Loucy (cell line): ENCODE measurements around the gene VSX2.

Experiments used
- H2AFZ ChIP-seq: fragments of 200-600 bp; sonication (generic); 2 replicates; pipeline ENCODE4 v1.6.0; 2016; ENCODE audit warnings: antibody characterized with exemption, mild to moderate bottlenecking, low read length, moderate library complexity
- H3F3A ChIP-seq: fragments of 200-600 bp; 2 replicates; pipeline ENCODE4 v1.6.0; 2016; ENCODE audit warnings: antibody characterized with exemption, low read depth, mild to moderate bottlenecking
- H3K27me3 ChIP-seq: fragments of 200-600 bp; sonication (generic); 2 replicates; pipeline ENCODE4 v1.6.1; 2014; ENCODE audit warnings: low read length, mild to moderate bottlenecking; ENCODE audit not compliant: insufficient read depth, poor library complexity, severe bottlenecking
- H3K36me3 ChIP-seq: fragments of 200-600 bp; sonication (generic); 2 replicates; pipeline ENCODE4 v1.6.1; 2016; ENCODE audit warnings: low read length; ENCODE audit not compliant: insufficient read depth
- H3K4me1 ChIP-seq: fragments of 200-600 bp; sonication (generic); 2 replicates; pipeline ENCODE4 v1.5.1; 2014; ENCODE audit warnings: low read length, mild to moderate bottlenecking; ENCODE audit not compliant: insufficient read depth, poor library complexity, severe bottlenecking
- H3K4me2 ChIP-seq: fragments of 200-600 bp; sonication (generic); 2 replicates; pipeline ENCODE4 v1.6.0; 2014; ENCODE audit warnings: antibody characterized with exemption, low read length, low read depth, mild to moderate bottlenecking; ENCODE audit not compliant: poor library complexity, severe bottlenecking
- H3K4me3 ChIP-seq: fragments of 200-600 bp; sonication (generic); 2 replicates; pipeline ENCODE4 v1.5.1; 2014; ENCODE audit warnings: low read length, mild to moderate bottlenecking, mixed read lengths; ENCODE audit not compliant: poor library complexity, severe bottlenecking
- H3K79me2 ChIP-seq: fragments of 200-600 bp; sonication (generic); 2 replicates; pipeline ENCODE4 v1.6.1; 2014; ENCODE audit warnings: low read length; ENCODE audit not compliant: insufficient read depth
- H3K9ac ChIP-seq: fragments of 200-600 bp; sonication (generic); 2 replicates; pipeline ENCODE4 v1.6.0; 2014; ENCODE audit warnings: mild to moderate bottlenecking, low read depth, low read length, moderate library complexity; ENCODE audit not compliant: poor library complexity, severe bottlenecking
- H3K9me2 ChIP-seq: fragments of 200-600 bp; sonication (generic); replicated peaks from 2 replicates; pipeline ENCODE4 v1.6.1; 2016; ENCODE audit warnings: low read depth, low read length, mixed read lengths
- H3K9me3 ChIP-seq: fragments of 200-600 bp; sonication (generic); 2 replicates; pipeline ENCODE4 v1.6.1; 2014; ENCODE audit warnings: mild to moderate bottlenecking, antibody characterized with exemption, low read length, low read depth; ENCODE audit not compliant: insufficient read depth
- H4K20me1 ChIP-seq: fragments of 200-600 bp; sonication (generic); 2 replicates; pipeline ENCODE4 v1.6.0; 2014; ENCODE audit warnings: antibody characterized with exemption, low read length, mild to moderate bottlenecking; ENCODE audit not compliant: insufficient read depth, poor library complexity, severe bottlenecking
- CTCF ChIP-seq: fragments of 200-600 bp; sonication (generic); conservative IDR thresholded peaks from 2 replicates; pipeline ENCODE4 v1.5.1; 2014; ENCODE audit warnings: mild to moderate bottlenecking, antibody characterized with exemption, low read length
- EZH2phosphoT487 ChIP-seq: fragments of 200-600 bp; IDR thresholded peaks from 2 replicates; pipeline ENCODE4 v1.6.1; 2018; ENCODE audit warnings: antibody characterized with exemption, mild to moderate bottlenecking, moderate library complexity, borderline replicate concordance

VSX2 gene

GRCh38 chr14:74261288-74261687 lies 22.0 kb downstream of the VSX2 start:
- Histone ChIP-seq H3K9me3 (no peaks in the 10 kb centered on the region), H3K27me3 (no peaks in the 10 kb centered on the region), H3F3A (no peaks in the 10 kb centered on the region), H3K4me3 (no peak overlapping the region), H3K79me2 (no peaks in the 10 kb centered on the region), H3K4me1 (peaks cover 9% of the 10 kb centered on the region), H2AFZ (no peak overlapping the region), H3K36me3 (no peaks in the 10 kb centered on the region), H4K20me1 (no peaks in the 10 kb centered on the region), H3K4me2 (no peak overlapping the region), H3K9me2 (no peaks in the 10 kb centered on the region), H3K9ac (no peak overlapping the region)
- TF ChIP-seq CTCF (no peak), EZH2phosphoT487 (no peak)

- no peaks in the 10 kb centered on the region for H3K27me3 ChIP-seq
- H2AFZ ChIP-seq, result no peak overlapping the region
- no peak for TF ChIP-seq EZH2phosphoT487
- TF ChIP-seq CTCF, result no peak
- H3K36me3 ChIP-seq, result no peaks in the 10 kb centered on the region
- no peaks in the 10 kb centered on the region for H3K79me2 ChIP-seq
- no peak overlapping the region for H3K9ac ChIP-seq
- H4K20me1 ChIP-seq, result no peaks in the 10 kb centered on the region
- H3F3A ChIP-seq, result no peaks in the 10 kb centered on the region
- H3K4me3 ChIP-seq, result no peak overlapping the region
- H3K4me1 ChIP-seq, result peaks cover 8% of the 10 kb centered on the region
- H3K9me2 ChIP-seq, result no peaks in the 10 kb centered on the region
- H3K9me3 ChIP-seq, result no peaks in the 10 kb centered on the region
- no peak overlapping the region for H3K4me2 ChIP-seq
These were observed 22.8 kb downstream of the VSX2 start for GRCh38 chr14:74262076-74262475.

- Histone ChIP-seq H3K9me3 (no peaks in the 10 kb centered on the region), H3K36me3 (no peaks in the 10 kb centered on the region), H2AFZ (no peak overlapping the region), H4K20me1 (no peaks in the 10 kb centered on the region), H3K27me3 (no peaks in the 10 kb centered on the region), H3F3A (no peaks in the 10 kb centered on the region), H3K79me2 (no peaks in the 10 kb centered on the region), H3K4me1 (peaks cover under 1% of the 10 kb centered on the region), H3K9me2 (no peaks in the 10 kb centered on the region), H3K4me3 (no peak overlapping the region), H3K4me2 (no peak overlapping the region), H3K9ac (no peak overlapping the region)
- TF ChIP-seq CTCF (no peak), EZH2phosphoT487 (no peak)
These were observed 23.9 kb downstream of the VSX2 start for GRCh38 chr14:74263181-74263580.
